ENCODE results near the gene POLD2. TPM values are rescaled to one million over a fixed set of nuclear protein-coding genes. Genes with fewer than 3 reads are reported as not detected.

The POLD2 gene
- total RNA-seq, 2 donors from 2014 or later = 38.7 to 43.8 TPM

DNA sequence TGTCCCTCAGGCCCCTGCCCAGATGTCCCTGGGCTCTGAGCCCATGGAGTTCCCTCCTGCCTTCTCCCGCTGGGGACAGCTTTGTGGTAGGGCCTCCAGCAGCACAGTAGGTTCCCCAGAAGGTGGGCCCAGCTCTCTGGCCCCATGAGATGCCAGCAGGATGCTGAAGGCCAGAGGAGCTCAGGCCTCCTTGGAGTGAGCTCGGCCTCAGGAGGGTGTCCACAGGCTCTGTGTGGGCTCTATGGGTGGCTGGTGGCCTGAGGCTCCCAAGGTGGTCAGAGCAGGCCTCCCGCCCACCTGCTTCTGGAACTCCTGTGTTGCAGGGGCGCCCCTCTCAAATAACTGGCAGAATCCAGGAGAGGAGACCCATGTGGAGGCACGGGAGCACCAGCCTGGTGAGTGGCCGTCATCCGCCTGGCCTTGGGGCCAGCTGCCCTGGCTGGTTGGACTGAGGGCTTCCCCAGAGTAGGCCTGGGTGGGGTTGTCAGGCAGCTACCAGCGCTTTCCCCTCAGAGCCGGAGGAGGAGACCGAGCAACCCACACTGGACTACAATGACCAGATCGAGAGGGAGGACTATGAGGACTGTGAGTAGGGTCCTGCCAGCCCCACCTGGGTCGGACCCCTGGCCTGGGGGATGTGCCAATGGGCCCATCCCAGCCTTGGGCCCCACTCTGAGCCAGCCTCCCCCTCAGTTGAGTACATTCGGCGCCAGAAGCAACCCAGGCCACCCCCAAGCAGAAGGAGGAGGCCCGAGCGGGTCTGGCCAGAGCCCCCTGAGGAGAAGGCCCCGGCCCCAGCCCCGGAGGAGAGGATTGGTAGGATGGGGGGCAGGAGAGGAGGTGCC lies 16.0 kb downstream of the POLD2 start:
- Histone ChIP-seq H3K4me1 (ENCODE audit: control insufficient read depth in 1 of 2, low read depth in 2 of 2) (peaks cover 37 to 84% of the 10 kb centered on the region in 2 donors), H3K27ac (peak overlapping the region; percentile 99 to 100), H3K9me3 (no peaks in the 10 kb centered on the region), H3K36me3 (peaks cover 49% of the 10 kb centered on the region), H3K27me3 (replicated peaks; ENCODE audit: insufficient read depth) (no peaks in the 10 kb centered on the region), H3K4me3 (peak overlapping the region; percentile 78)
- ATAC-seq (ENCODE audit: insufficient number of reproducible peaks, low FRiP score, low read depth) (no peak), DNase-seq (ENCODE audit: low spot score) (no peak)
- TF ChIP-seq, protein P1, sequence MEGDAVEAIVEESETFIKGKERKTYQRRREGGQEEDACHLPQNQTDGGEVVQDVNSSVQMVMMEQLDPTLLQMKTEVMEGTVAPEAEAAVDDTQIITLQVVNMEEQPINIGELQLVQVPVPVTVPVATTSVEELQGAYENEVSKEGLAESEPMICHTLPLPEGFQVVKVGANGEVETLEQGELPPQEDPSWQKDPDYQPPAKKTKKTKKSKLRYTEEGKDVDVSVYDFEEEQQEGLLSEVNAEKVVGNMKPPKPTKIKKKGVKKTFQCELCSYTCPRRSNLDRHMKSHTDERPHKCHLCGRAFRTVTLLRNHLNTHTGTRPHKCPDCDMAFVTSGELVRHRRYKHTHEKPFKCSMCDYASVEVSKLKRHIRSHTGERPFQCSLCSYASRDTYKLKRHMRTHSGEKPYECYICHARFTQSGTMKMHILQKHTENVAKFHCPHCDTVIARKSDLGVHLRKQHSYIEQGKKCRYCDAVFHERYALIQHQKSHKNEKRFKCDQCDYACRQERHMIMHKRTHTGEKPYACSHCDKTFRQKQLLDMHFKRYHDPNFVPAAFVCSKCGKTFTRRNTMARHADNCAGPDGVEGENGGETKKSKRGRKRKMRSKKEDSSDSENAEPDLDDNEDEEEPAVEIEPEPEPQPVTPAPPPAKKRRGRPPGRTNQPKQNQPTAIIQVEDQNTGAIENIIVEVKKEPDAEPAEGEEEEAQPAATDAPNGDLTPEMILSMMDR (IDR thresholded peaks at IDR 0.05) = no peak

DNA sequence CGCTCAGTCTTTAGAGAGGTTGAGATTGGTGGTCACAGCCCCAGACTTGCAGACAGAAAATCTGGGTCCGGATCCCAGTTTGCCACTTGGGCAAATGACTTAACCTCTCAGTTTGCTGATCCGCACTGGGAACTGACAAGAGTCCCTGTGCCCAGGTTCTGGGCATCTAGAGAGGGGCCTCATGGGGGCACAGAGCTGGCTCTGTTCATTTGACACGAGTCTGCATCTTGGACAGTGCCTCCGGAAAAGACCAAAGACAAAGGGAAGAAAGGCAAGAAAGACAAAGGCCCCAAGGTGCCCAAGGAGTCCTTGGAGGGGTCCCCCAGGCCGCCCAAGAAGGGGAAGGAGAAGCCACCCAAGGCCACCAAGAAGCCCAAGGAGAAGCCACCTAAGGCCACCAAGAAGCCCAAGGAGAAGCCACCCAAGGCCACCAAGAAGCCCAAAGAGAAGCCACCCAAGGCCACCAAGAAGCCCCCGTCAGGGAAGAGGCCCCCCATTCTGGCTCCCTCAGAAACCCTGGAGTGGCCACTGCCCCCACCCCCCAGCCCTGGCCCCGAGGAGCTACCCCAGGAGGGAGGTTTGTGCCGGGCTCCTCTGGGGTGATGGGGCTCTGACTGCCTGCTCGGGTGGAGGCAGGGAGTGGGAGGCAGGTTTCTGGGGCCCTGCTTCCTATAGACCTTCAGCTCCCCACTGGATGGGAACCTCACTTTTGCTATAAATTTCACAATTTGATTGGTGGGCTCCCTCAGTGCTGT lies 16.9 kb downstream of the POLD2 start:
- Histone ChIP-seq H3K9me3 (no peaks in the 10 kb centered on the region), H3K27ac (peak overlapping the region; percentile 99 to 100), H3K4me1 (ENCODE audit: control insufficient read depth in 1 of 2, low read depth in 2 of 2) (peaks cover 43 to 84% of the 10 kb centered on the region in 2 donors), H3K4me3 (peak overlapping the region; percentile 78), H3K27me3 (replicated peaks; ENCODE audit: insufficient read depth) (no peaks in the 10 kb centered on the region), H3K36me3 (peaks cover 41% of the 10 kb centered on the region)
- DNase-seq (ENCODE audit: low spot score) (no peak), ATAC-seq (ENCODE audit: insufficient number of reproducible peaks, low FRiP score, low read depth) (no peak)
- TF ChIP-seq, protein P1 (IDR thresholded peaks at IDR 0.05) = no peak

DNA sequence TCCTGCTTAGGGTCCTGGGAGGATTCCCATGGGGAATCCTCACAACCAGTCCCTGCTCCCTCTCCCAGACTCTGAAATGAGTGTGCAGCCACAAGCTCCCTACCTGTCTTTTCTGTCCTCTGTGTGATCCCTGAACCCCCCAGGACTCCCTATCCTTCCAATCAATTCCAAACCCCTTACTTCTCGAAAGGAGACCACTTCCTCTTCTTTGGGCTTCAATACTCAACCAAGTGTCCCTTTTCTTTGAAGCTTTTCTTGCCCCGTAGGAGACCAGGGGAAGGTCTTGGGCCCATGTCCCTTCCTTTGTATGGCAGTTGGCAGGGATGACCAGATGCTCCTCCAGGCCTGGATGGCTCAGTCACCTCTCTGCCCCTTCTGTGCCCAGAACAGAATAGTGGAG lies 17.5 kb downstream of the POLD2 start:
- H3K9me3 ChIP-seq = no peaks in the 10 kb centered on the region
- H3K27me3 ChIP-seq (replicated peaks; ENCODE audit: insufficient read depth) = no peaks in the 10 kb centered on the region
- TF ChIP-seq, protein P1 (IDR thresholded peaks at IDR 0.05) = no peak
- H3K36me3 ChIP-seq = peaks cover 34% of the 10 kb centered on the region
- ATAC-seq (ENCODE audit: insufficient number of reproducible peaks, low FRiP score, low read depth) (no peak), DNase-seq (ENCODE audit: low spot score) (no peak)
- H3K27ac ChIP-seq = peak overlapping the region; percentile 99 to 100
- peaks cover 47 to 84% of the 10 kb centered on the region in 2 donors for H3K4me1 ChIP-seq (ENCODE audit: control insufficient read depth in 1 of 2, low read depth in 2 of 2)
- H3K4me3 ChIP-seq = peak overlapping the region; percentile 78

DNA sequence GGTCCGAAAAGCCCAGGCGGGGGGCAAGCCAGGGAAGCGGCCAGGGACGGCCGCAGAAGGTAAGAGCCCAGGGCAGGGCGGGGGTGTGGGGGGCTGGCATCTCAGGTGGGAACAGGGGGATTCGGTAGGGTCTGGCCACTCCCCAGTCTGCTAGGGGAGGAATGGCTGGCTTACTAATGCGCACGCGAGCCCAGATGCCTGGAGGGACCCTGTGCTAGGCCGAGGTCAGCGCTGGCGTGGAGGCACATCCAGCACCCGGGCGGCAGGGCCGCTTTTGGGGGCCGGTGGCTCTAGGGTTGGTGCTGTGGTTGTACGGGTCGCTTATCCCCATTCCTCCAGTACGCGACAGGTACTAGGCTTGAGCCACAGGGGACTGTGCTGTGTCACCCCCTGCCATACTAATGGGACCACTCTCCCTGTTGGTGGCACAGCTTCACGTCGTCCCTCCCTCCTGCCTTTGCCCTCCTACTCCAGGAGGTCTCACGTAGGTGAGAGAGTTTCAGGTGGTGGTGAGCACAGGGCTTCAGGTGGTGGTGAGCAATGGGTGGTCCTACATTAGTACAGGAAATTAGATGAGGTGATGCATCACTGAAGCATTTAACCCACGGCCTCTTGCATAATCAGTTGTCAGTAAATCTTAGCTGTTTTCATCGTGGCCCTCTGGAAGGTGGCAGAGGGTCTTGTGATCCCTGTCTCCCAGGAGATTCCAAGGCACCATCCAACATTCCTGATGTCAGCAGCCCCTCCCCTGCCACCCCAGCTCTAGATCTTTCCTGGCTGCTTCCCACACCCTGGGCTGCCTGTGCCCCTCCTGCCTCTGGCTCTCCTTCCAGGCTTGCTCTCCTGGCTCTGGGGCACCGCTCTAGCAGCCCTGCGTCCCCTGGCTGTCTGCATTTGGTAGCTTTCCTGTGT lies 18.2 kb downstream of the POLD2 start:
- TF ChIP-seq, protein P1 (IDR thresholded peaks at IDR 0.05) = no peak
- no peaks in the 10 kb centered on the region for H3K27me3 ChIP-seq (replicated peaks; ENCODE audit: insufficient read depth)
- peak overlapping the region; percentile 78 for H3K4me3 ChIP-seq
- ATAC-seq (ENCODE audit: insufficient number of reproducible peaks, low FRiP score, low read depth) (peak; percentile 21), DNase-seq (ENCODE audit: low spot score) (no peak)
- no peaks in the 10 kb centered on the region for H3K9me3 ChIP-seq
- H3K36me3 ChIP-seq = peaks cover 27% of the 10 kb centered on the region
- H3K27ac ChIP-seq = peak overlapping the region; percentile 99 to 100
- peaks cover 47 to 84% of the 10 kb centered on the region in 2 donors for H3K4me1 ChIP-seq (ENCODE audit: control insufficient read depth in 1 of 2, low read depth in 2 of 2)
